Aorta (tissue), 5 donors: ENCODE measurements around the gene SLC37A4. TPM values are rescaled to one million over a fixed set of nuclear protein-coding genes. Genes with fewer than 3 reads are reported as not detected.

Experiments
- ATAC-seq: fragments of 200-7000 bp; cut with Tn5 transposase; one replicate; pipeline ENCODE4 v1.9.1; 2022; ENCODE audit warnings: moderate library complexity; ENCODE audit not compliant: low FRiP score
- DNase-seq, 2 donors: peaks; one replicate each; pipeline ENCODE4 v3.0.0-alpha.2; 2020
- H3K27ac ChIP-seq, 2 donors: one replicate each; pipeline ENCODE4 v1.5.1; 2013; ENCODE audit warnings: low read length in 2 of 2, mild to moderate bottlenecking in 2 of 2, moderate library complexity in 2 of 2, control low read depth in 1 of 2, inconsistent platforms in 1 of 2, low read depth in 1 of 2
- H3K27me3 ChIP-seq, 2 donors: one replicate each; pipeline ENCODE4 v1.6.1; 2013; ENCODE audit warnings: control low read depth in 1 of 2, low read length in 1 of 2, mild to moderate bottlenecking in 1 of 2, moderate library complexity in 1 of 2; ENCODE audit not compliant: insufficient read depth in 2 of 2, control insufficient read depth in 1 of 2
- H3K36me3 ChIP-seq, 2 donors: one replicate each; pipeline ENCODE4 v1.6.1; 2013; ENCODE audit warnings: control low read depth in 1 of 2, low read length in 1 of 2, mild to moderate bottlenecking in 1 of 2; ENCODE audit not compliant: insufficient read depth in 2 of 2, control insufficient read depth in 1 of 2
- H3K4me1 ChIP-seq, 2 donors: one replicate each; pipeline ENCODE4 v1.6.1; 2013; ENCODE audit warnings: low read length in 2 of 2, control low read depth in 1 of 2, mild to moderate bottlenecking in 1 of 2, moderate library complexity in 1 of 2; ENCODE audit not compliant: insufficient read depth in 2 of 2, control insufficient read depth in 1 of 2
- H3K4me3 ChIP-seq, 2 donors: one replicate each; pipeline ENCODE4 v1.5.1; 2013; ENCODE audit warnings: low read length in 2 of 2, control low read depth in 1 of 2, mild to moderate bottlenecking in 1 of 2
- H3K9me3 ChIP-seq: one replicate; pipeline ENCODE4 v1.6.1; 2013; ENCODE audit warnings: mild to moderate bottlenecking, low read length; ENCODE audit not compliant: control insufficient read depth
- whole genome bisulfite sequencing, 2 donors: extraction: QIAGEN DNeasy Blood & Tissue Kit; methylation state at CpG; one replicate each; pipeline ENCODE4 v1.1.7; 2013; 5-methylcytosine and 5-hydroxymethylcytosine counted together
- intact Hi-C, 2 donors: fragments of 100-400 bp; cut with DNase I; formaldehyde crosslinking; loops; one replicate each; pipeline versions ENCODE4 v1.14.2 to v1.15.0; 2022
- polyA plus RNA-seq, 2 donors: library from polyadenylated mRNA; stranded (reverse); fragments of 200-250 nt; gene quantifications; one replicate each; pipeline ENCODE4 v1.2.3, GENCODE V29; 2013
- total RNA-seq, 2 donors: library from RNA; stranded (reverse); fragmentation: NEBNext Ultra II Directional; extraction: Animal tissue kit (Norgen Biotek cat#: 25700); gene quantifications; one replicate each; pipeline ENCODE4 v1.2.1, GENCODE V29; 2021
- donor health status: healthy with polysubstance abuse.
- donor health status: Bipolar disorder and iron deficiency.
- donor health status: DM: no; HTN: no; CAD: no.
- donor health status: DM: no; HTN: no; CAD: no.
- donor health status: DM: yes; HTN: yes; CAD: no.

Gene SLC37A4
- total and polyA plus RNA-seq, 4 donors: 7.8 to 12.9 (median 8.7) TPM

DNA sequence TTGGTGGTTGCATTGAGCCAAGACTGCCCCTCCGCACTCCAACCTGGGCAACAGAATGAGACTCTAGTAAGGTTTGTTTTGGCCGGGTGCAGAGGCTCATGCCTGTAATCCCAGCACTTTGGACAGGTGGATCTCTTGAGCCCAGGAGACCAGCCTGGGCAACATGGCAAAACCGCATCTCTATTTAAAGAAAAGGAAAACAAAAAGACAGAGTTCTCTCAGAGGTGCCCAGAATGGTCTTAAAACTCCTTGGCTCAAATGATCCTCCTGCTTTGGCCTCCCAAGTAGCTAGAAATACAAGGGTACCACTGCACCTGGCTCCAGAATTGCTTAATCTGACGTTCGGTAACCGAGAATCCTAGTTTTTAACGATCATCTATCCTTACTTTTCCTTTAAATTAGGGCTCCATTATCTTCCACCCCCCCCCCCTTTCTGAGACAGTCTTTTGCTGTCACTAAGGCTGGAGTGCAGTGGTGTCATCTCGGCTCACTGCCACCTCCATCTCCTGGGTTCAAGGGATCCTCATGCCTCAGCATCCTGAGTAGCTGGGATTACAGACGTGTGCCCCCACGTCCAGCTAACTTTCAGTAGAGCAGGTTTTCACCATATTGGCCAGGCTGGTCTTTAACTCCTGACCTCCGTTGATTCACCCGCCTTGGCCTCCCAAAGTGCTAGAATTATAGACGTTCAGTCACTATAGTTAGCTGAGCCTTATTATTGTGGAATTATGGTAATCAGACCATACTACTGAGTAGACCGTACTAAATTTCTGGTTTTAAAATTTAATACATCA, 14.3 kb downstream of the SLC37A4 start:
- WGBS, 2 donors: 72 to 77% methylated on average over 14 of the region's 14 CpGs
- Histone ChIP-seq H3K9me3 (no peaks in the 10 kb centered on the region), H3K27ac (no peak overlapping the region), H3K4me3 (no peak overlapping the region), H3K27me3 (no peaks in the 10 kb centered on the region), H3K36me3 (peaks cover 0 to 1% of the 10 kb centered on the region in 2 donors), H3K4me1 (no peaks in the 10 kb centered on the region)
- intact Hi-C loops: no loop called here
- no peak for DNase-seq
- no peak for ATAC-seq

- no peak overlapping the region for H3K4me3 ChIP-seq
- no peak overlapping the region for H3K27ac ChIP-seq
- WGBS, 2 donors: 63 to 67% methylated on average over 8 of the region's 8 CpGs
These were observed 15.5 kb downstream of the SLC37A4 start for GRCh38 chr11:119015054-119015611.

DNA sequence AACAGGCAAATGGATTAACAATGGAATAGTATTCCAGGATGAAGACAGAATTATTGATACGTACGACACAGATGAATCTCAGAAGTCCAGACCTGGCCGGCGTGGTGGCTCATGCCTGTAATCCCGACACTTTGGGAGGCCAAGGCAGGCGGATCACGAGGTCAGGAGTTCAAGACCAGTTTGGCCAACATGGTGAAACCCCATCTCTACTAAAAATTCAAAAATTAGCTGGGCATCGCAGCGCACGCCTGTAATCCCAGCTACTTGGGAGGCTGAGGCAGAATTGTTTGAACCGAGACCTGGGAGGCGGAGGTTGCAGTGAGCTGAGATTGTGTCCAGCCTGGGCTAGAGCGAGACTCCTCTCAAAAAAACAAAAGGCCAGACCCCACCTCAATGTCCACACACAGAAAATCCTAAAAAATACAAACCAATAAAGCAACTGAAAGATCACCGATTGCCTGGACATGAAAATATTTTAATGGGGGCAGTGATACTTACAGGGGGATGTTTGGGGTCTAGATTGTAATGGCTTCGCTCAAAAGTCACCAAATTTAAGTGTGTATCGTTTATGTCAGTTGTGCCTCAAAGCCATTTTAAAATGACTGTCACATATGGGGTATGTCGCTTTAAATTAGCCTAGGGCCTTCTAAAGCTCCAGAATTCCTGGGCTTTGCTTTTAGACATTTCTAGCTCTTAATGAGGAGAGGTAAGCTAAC, 16.3 kb downstream of the SLC37A4 start:
- peaks cover 0 to 1% of the 10 kb centered on the region in 2 donors for H3K36me3 ChIP-seq
- WGBS, 2 donors: 93 to 95% methylated on average over 17 of the region's 17 CpGs
- no peaks in the 10 kb centered on the region for H3K27me3 ChIP-seq
- H3K4me3 ChIP-seq: no peak overlapping the region
- no peak for DNase-seq
- intact Hi-C loops: no loop called here
- no peak for ATAC-seq
- H3K27ac ChIP-seq: no peak overlapping the region
- no peaks in the 10 kb centered on the region for H3K4me1 ChIP-seq
- H3K9me3 ChIP-seq: no peaks in the 10 kb centered on the region

More at GRCh38 chr11:119015054-119015611, 15.5 kb downstream of the SLC37A4 start:
- DNase-seq (no peak), ATAC-seq (no peak)
- Histone ChIP-seq H3K4me1 (no peaks in the 10 kb centered on the region), H3K9me3 (no peaks in the 10 kb centered on the region), H3K36me3 (peaks cover 0 to 1% of the 10 kb centered on the region in 2 donors), H3K27me3 (no peaks in the 10 kb centered on the region)
- intact Hi-C loops: no loop called here

DNA sequence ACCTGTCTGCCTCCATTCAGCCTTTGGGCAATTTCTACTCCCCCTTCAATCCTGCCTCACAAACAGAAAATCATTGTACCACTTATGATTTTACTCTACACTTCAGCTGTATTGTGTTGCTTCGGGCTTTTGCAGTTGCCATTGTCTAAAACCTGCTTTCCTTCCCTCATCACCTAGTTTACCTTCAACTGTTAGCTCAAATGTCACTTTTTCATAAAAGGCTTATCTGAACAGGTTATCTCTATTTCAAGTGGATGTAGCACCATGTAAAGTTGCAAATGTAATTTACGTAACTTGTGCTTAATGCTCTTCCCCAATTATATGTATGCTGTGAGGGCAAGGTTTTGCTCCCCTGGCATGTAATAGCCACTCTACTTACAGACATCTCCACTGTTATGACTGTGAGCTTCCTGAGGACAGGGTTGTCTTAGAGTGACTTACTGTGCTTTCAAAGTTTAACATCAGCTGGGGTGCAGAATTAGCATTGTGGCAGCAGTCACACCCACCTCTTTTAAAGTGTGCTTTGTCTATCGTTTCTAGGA, 18.0 kb downstream of the SLC37A4 start:
- WGBS, 2 donors: 74 to 79% methylated on average over 3 of the region's 3 CpGs
- Histone ChIP-seq H3K4me1 (no peaks in the 10 kb centered on the region), H3K4me3 (no peak overlapping the region), H3K27ac (peak overlapping the region in 1 of 2 donors; percentile 19), H3K27me3 (no peaks in the 10 kb centered on the region), H3K36me3 (peaks cover 0 to 1% of the 10 kb centered on the region in 2 donors), H3K9me3 (no peaks in the 10 kb centered on the region)
- no peak for DNase-seq
- intact Hi-C loops: no loop called here
- no peak for ATAC-seq

DNA sequence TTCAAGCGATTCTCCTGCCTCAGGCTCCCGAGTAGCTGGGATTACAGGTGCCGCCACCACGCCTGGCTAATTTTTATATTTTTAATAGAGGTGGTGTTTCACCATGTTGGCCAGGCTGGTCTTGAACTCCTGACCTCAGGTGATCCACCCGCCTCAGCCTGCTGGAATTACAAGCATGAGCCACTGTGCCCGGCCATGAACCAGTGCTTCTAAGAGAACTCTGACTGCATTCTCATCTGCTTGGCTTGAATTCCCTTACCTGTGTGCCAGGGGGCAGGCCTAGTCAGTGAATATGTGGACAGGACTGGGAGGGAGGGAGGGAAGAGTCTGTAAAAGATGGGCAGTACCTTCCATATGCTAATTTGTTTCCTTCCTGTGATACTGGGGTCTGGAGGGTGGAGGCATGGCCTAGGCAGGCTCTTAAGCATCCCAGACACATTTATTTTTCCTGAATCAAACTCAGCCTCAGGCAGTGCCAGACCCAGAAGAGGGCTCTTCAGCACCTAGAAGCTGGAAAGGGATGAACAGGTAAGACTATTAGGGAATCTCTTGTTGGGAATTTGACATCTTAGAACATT, 19.1 kb downstream of the SLC37A4 start:
- 74 to 79% methylated on average over 6 of the region's 6 CpGs for WGBS, 2 donors
- ATAC-seq (no peak), DNase-seq (no peak)
- H3K36me3 ChIP-seq: peaks cover 0 to 1% of the 10 kb centered on the region in 2 donors
- H3K4me3 ChIP-seq: no peak overlapping the region
- no peaks in the 10 kb centered on the region for H3K4me1 ChIP-seq
- no peak overlapping the region for H3K27ac ChIP-seq
- H3K9me3 ChIP-seq: no peaks in the 10 kb centered on the region
- H3K27me3 ChIP-seq: no peaks in the 10 kb centered on the region
- intact Hi-C loops: no loop called here

DNA sequence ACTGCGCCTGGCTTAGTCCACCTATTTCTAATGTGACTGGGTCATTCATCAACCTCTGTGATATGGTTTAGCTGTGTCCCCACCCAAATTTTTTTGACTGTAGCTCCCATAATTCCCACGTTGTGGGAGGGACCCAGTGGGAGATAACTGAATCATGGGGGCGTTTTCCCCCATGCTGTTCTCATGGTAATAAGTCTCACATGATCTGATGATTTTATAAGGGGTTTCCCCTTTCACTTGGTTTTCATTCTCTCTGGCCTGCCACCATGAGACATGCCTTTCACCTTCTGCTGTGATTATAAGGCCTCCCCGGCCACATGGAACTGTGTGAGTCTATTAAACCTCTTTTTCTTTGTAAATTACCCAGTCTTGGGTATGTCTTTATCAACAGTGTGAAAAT, 24.0 kb downstream of the SLC37A4 start:
- 87 to 90% methylated on average over 4 of the region's 4 CpGs for WGBS, 2 donors

DNA sequence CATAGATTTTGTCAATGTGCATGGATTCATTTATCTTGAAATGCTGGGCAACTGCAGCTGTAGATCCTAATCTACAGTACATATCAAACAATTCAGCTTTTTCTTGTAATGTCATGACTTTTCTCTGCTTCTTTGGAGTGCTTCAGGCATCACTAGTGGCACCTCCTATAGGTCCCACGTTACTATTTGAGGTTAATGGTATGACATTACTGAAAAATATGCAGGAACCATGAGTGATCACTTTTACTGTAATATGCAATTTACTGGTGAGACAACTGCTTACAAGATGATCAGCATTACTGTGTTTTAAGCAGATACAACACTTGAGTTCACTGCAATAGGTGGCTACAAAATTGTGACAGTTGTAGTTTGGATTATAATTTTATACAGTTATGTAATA, 29.8 kb downstream of the SLC37A4 start:
- ATAC-seq (no peak), DNase-seq (no peak)
- Histone ChIP-seq H3K27me3 (no peaks in the 10 kb centered on the region), H3K36me3 (peaks cover 3% of the 10 kb centered on the region in 2 donors), H3K9me3 (no peaks in the 10 kb centered on the region), H3K4me3 (no peak overlapping the region), H3K27ac (no peak overlapping the region), H3K4me1 (no peaks in the 10 kb centered on the region)
- WGBS, 2 donors: 47 to 48% methylated on average over 1 of the region's 1 CpG
- intact Hi-C loops: no loop called here

More for the DNA sequence above, 24.0 kb downstream of the SLC37A4 start:
- intact Hi-C loops: no loop called here
- H3K4me1 ChIP-seq: no peaks in the 10 kb centered on the region
- no peaks in the 10 kb centered on the region for H3K27me3 ChIP-seq
- DNase-seq (no peak), ATAC-seq (no peak)
- H3K4me3 ChIP-seq: no peak overlapping the region
- no peak overlapping the region for H3K27ac ChIP-seq
- H3K9me3 ChIP-seq: no peaks in the 10 kb centered on the region
- peaks cover 3% of the 10 kb centered on the region in 2 donors for H3K36me3 ChIP-seq

DNA sequence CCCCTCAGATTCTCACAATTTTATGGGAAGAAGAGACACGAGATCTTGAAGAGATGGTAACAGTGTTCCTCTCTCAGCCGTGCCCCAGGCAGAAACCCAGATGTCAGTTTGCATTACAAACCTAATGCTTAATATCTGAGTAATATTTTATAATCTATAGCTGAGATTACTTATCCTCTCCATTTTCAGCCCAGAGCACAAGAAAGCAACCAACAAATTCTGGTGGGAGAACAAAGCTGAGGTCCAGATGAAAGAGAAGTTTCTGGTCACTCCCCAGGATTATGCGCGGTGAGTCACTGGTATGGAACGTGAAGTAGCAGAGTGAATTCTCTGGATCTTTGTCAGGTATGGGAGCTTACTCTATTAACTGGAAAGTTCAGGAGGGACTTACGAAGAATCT, 31.9 kb downstream of the SLC37A4 start:
- no peaks in the 10 kb centered on the region for H3K27me3 ChIP-seq
- H3K4me1 ChIP-seq: no peaks in the 10 kb centered on the region
- ATAC-seq: no peak
- H3K9me3 ChIP-seq: no peaks in the 10 kb centered on the region
- peak overlapping the region in 1 of 2 donors; percentile 68 for H3K4me3 ChIP-seq
- 36 to 38% methylated on average over 6 of the region's 6 CpGs for WGBS, 2 donors
- DNase-seq: no peak
- intact Hi-C loops: loop anchor here in 1 of 2 donors (2.0 kb wide), 1 partner anchor 20 kb away; the partner anchor contains the start of genes RPS25 and TRAPPC4
- peak overlapping the region in 1 of 2 donors; percentile 89 for H3K27ac ChIP-seq
- H3K36me3 ChIP-seq: peaks cover 0 to 1% of the 10 kb centered on the region in 2 donors
